Stimulated activated CD8-positive, alpha-beta memory T cell treated with anti-CD3 and anti-CD28 coated beads, Interleukin-4, amount 100 ng/mL, for 1 hour (primary cell): ENCODE results near the gene HMG20A.

Experiments used
- DNase-seq, 2 donors: peaks; one replicate each; pipeline ENCODE4 v3.0.0-alpha.2; 2020; ENCODE audit warnings: low read depth in 2 of 2, low spot score in 1 of 2

Gene HMG20A

GRCh38 chr15:77533578-77534430, 113.1 kb downstream of the HMG20A start:
- no peak for DNase-seq
